NCI-H1436 treated with DMSO at 0.1 percent for 48 hours (cell line): ENCODE data around the gene H2BW1.
"Not testable (repeated sequence)": the region's sequence is repeated elsewhere in the genome, so short reads cannot be mapped to it uniquely, and the experiment has no call there.

Experiments used
- DNase-seq: peaks from one replicate; lab custom pipeline; 2025; lab: John Stamatoyannopoulos, UW

The H2BW1 gene

GRCh38 chrX:104013606-104014005 lies at the start of gene H2BW1:
Gene H2BW1, minus strand, starts transcription at chrX:104013708. Its CDS starts 132 bp downstream, at chrX:104013576.
- DNase-seq: no peak

- DNase-seq: not testable (repeated sequence)
These were observed 49.1 kb upstream of the H2BW1 start for GRCh38 chrX:104062636-104063035.

GRCh38 chrX:104054956-104055355 lies 41.4 kb upstream of the H2BW1 start:
- not testable (repeated sequence) for DNase-seq

GRCh38 chrX:104047171-104047570 lies 33.7 kb upstream of the H2BW1 start:
- DNase-seq: no peak

GRCh38 chrX:104045642-104046041 lies 32.1 kb upstream of the H2BW1 start:
- DNase-seq: no peak

GRCh38 chrX:104041003-104041402 lies 27.5 kb upstream of the H2BW1 start:
- DNase-seq: no peak

- no peak for DNase-seq
These were observed 26.4 kb upstream of the H2BW1 start, which contains the start of gene H2BW2 for GRCh38 chrX:104039689-104040505. Gene H2BW2, plus strand, starts transcription at chrX:104039956. Its CDS starts 39 bp downstream, at chrX:104039995.

GRCh38 chrX:104018126-104018525 lies 4.6 kb upstream of the H2BW1 start:
- no peak for DNase-seq

GRCh38 chrX:104015576-104015975 lies 2.1 kb upstream of the H2BW1 start:
- not testable (repeated sequence) for DNase-seq

- DNase-seq: no peak
These were observed 350 bp downstream of the H2BW1 start for GRCh38 chrX:104013158-104013557.

GRCh38 chrX:104008831-104009230 lies 4.7 kb downstream of the H2BW1 start:
- no peak for DNase-seq

- DNase-seq: no peak
These were observed 14.3 kb downstream of the H2BW1 start for GRCh38 chrX:103999234-103999633.

GRCh38 chrX:103983508-103983907 lies 30.0 kb downstream of the H2BW1 start:
- not testable (repeated sequence) for DNase-seq

- not testable (repeated sequence) for DNase-seq
These were observed 50.9 kb downstream of the H2BW1 start, which contains the start of gene TMSB15B for GRCh38 chrX:103962411-103963278. Gene TMSB15B, plus strand, starts transcription at chrX:103962627.
